Activated CD4-positive, alpha-beta T cell treated with anti-CD3 and anti-CD28 coated beads, Interleukin-2, amount 50 U/mL, for 24 hours (primary cell): ENCODE results near the gene FAM114A2.
"Not testable (repeated sequence)": the region's sequence is repeated elsewhere in the genome, so short reads cannot be mapped to it uniquely, and the experiment has no call there.

Experiments used
- DNase-seq, 2 donors: peaks; one replicate each; pipeline ENCODE4 v3.0.0-alpha.2; 2020; ENCODE audit warnings: low read depth in 1 of 2, low spot score in 1 of 2

The FAM114A2 gene

DNA sequence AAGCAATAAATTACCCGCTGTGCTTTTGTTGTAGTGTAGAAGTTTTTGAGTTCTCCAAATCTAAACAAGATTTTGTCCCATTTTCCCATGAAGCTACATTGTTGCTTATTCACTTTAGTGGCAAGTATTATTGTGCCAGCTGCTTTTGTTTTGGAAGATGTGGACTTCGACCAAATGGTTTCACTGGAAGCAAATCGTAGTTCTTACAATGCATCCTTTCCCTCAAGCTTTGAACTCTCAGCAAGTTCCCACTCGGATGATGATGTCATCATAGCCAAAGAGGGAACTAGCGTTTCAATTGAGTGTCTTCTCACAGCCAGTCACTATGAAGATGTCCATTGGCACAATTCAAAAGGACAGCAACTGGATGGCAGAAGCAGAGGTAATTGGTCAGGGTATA lies 10.9 kb upstream of the FAM114A2 start:
- no peak for DNase-seq

DNA sequence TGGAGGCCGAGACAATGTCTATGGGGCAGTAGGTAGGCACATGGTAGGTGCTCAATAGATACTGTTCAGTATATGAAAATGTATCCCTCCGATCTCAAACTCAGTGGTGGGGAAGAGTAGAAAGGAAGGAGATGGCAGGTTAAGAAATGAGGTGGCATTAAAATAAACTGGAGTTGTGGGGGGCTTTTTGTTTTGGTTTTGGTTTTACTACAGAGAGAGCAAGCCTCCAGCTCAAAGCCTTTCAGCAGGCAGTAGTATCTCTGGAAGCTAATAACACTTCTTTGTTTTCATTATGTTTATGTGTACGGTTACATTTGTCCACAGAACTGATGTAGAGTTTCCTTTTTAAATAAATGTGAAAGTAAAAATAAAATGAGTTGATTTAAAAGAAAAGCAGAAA lies 8.6 kb upstream of the FAM114A2 start:
- DNase-seq, result no peak

DNA sequence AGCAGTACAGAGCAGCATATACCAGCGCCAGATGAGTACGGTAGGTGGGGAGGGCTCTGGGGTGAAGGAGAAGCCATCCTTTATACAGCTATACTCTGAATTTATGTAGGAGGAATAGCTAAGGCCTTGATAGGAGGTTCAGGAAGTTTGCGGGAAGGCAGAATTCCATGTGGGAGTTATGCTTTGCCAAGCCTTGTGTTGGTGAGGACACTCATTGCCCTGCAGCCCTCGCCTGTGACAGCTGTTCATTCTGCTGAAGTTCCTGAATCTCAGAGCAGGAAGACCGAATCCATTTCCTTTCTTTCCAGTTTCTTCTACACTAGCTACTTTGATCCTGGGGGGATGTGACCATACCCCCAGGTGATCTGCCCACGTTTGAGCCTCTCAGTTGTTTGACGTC lies 7.8 kb upstream of the FAM114A2 start:
- DNase-seq, result no peak

DNA sequence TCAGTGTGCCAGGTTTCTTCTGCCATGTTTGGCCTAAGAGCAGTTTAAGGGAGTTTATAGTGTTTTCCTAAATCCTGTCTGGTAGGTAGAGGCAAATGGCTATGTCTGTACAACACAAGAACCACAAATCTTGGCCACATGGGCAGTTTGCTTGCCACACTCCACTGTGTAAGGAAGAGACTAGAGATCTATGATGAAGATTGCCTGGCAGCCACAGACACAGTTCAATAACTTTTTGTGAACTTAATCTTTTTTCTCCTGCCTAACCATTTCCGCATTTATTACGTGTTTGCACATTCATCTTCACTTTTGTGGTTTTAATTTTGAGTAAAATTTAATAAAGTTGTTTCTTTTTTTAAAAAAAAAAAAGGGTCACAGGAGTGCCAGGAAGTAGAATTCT lies 5.9 kb upstream of the FAM114A2 start:
- DNase-seq, result no peak

DNA sequence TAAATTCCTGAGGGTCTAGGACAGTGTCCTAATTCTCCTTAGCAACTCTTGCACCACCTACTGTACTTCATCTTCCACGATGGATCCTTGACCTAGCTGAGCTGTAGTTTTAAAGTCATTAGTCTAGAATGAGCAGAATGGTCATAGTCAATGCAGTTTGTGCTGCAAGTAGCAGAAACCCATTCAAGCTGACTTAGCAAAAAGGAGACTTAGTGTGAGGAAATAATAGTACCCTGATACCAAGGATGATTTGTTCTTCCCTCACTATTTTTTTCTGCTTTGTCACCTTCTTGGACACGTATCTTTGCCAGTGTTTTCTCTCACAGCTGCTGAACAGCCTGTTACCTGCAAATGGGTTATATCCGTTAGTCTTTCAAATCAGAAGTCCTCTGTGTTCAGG lies 5.4 kb upstream of the FAM114A2 start:
- no peak for DNase-seq

DNA sequence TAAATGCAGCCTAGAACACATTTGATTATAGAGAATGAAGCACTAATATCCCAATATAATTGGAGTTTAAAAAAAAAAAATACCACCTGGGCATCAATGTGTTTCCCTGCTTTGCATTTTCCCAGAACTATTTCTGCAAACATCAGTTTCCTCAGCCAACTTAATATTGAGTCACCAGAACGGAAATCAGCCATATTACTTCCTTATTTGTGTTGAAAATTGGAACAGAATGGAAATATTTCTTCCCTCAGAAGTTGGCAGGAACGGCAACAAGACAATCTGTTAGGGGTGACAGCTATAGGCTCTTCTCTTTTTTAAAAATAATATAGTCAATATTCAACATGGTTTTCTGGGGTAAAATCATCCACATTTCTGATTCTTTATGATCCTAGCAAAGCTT lies 4.1 kb upstream of the FAM114A2 start:
- no peak for DNase-seq

DNA sequence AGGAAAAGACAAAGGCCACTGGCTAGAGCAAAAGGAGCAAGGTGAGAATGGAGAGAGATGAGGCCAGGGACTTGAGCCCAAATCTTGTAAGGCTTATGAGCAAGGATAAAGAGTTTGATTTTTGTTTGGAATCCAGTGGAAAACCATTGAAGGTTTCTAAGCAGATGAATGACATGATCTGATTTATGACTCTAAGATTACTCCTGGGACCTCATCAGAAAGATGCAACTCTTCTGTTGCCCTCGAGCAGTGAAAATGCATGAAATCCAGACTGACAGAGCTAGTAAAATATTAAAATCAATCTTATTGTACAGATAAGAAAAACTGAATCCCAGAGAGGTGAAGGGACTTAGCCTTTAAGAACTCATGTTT lies 734 bp upstream of the FAM114A2 start:
- DNase-seq, result no peak

DNA sequence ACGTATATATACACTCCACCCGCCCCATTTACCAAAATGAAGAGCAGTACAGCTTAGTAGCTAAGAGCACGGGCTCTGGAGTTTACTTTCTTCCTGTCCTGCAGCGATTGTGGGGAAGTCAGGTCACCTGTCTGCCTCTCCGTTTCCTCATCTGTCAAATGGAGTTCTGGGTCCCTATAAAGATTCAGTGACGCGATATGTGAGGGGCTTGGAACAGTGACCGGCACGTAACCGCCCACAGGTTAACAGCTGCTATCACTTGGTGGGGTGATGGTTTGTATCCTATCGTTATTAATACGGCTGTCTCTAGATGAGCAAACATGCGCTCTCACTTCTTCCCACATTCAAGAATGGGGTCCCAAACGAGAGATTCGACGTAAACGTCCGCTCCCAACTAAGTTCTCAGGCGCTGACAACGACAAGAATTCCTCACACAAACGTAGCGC lies 426 bp downstream of the FAM114A2 start:
- no peak for DNase-seq

DNA sequence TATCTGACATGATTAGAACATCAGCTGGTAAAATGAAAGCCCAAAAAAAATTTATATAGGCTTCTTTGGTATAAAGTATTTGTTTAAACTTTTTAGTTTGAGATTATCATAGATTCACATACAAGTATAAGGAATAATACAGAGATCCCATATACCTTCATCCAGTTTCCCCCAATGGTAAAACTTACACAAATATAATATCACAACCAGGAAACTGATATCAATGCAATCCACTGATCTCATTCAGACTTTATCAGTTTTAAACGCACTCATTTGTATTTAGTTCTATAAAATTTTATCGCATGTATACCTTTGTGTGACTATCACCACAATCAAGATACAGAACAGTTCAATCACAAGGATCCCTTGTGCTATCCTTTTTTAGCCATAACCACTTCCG lies 3.8 kb downstream of the FAM114A2 start:
- no peak for DNase-seq

DNA sequence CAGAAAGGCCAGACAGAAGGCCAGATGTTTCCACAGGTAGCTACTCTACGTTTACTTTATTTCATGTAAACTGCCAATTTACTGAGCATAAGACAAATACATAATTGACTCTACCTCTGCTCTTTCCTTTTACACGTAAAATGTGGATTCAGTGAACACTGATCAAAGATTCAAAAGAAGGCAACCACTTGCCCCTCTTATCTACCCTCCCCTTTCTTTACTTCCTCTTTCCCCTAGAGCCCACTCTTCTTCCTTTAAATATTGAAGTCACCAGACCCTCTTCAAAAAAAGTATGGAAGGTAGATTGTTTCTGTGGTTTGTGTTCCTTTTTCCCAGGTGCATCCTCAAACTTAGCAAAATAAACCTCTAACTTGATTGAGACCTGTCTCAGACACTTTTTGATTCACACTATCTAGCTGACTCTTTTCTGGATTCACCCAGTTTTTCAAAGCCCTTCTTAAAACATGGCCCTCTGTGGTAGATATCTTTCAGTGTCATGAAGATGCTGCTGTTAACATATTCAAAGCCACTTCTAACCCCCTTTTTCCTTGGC lies 6.7 kb downstream of the FAM114A2 start:
- DNase-seq, result no peak

DNA sequence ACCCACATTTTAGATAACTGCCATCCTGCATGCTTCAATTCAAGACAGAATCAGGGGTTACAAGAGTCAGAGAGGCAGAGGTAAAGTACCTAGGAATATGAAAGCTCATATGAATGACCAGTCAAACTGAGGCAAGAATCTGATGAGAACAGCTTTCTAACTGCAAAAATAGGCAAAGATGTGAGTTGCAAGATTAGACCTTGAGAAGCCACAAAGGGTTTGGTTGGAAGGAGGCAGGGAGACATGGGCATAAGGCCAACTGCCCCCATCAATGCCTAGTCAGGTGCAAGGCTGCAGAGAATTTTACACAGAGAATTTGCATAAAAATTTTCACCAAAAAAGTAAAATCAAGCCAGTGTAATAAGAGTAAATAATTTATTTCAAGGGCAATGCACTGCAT lies 12.8 kb downstream of the FAM114A2 start:
- no peak for DNase-seq

DNA sequence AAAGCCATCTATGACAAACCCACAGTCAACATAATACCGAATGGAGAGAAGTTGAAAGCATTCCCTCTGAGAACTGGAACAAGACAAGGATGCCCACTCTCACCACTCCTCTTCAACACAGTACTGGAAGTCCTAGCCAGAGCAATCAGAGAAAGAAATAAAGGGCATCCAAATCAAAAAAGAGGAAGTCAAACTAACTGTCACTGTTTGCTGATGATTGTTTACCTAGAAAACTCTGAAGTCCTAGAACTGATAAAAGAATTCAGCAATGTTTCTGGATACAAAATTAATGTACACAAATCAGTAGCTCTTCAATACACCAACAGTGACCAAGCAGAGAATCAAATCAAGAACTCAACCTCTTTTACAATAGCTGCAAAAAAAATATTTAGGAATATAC lies 19.8 kb downstream of the FAM114A2 start:
- not testable (repeated sequence) for DNase-seq

DNA sequence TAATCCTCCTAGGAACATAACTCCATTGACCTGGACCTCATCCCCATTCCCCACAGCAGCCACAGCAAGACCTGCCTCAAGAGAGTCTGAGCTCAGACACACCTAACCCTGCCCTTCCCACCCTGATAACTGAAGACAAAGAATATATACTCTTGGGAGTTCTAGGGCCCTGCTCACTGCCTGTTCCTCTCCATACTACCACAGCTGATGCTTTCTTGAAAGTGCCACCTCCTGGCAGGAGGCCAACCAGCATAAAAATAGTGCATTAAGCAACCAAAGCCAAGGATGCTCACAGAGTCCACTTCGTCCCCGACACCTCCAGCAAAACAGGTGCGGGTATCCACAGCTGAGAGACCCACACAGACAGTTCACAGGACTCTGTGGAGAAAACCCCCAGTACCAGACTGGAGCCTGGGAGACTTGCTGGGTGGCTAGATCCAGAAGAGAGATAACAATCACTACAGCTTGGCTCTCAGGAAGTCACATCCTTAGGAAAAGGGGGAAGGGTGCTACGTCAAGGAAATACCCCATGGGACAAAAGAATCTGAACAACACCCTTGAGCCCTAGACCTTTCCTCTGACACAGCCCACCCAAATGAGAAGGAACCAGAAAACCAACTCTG lies 23.5 kb downstream of the FAM114A2 start:
- no peak for DNase-seq

DNA sequence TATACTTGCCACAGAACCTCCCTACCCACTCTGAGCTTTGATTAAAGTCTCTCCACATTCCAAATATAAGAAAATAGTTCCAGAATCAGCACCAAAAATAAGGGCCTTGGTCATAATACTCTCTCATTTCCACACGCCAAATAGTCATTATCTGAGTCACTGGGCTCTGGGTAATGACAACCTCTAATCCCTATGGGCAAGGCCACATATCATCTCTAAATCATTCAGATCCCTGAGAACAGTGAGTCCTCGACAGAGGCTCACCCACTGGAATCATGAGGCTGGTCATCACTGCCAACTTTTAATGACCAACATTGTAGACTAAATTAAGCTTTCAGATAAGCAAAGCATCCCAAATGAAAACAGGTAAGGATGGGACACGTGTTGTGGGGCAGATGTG lies 28.1 kb downstream of the FAM114A2 start:
- no peak for DNase-seq

DNA sequence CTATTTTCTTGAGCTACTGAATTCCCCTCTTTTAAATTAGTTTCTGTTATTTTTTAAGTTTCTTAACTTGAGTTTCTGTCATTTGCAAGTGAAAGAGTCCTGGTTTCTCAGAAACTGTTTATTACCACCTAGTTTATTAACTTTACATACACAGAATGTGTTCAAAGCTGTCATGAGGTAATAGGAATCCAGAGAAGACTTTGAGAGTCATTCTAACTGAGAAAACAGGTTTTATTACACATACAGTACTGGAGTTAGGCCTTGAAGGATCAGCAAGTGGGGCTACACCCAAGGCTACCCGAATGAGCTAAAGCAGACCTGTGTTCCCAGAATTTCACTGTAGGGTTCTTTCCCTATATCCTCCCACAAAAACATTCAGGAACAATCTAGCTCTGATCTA lies 33.1 kb downstream of the FAM114A2 start:
- no peak for DNase-seq

DNA sequence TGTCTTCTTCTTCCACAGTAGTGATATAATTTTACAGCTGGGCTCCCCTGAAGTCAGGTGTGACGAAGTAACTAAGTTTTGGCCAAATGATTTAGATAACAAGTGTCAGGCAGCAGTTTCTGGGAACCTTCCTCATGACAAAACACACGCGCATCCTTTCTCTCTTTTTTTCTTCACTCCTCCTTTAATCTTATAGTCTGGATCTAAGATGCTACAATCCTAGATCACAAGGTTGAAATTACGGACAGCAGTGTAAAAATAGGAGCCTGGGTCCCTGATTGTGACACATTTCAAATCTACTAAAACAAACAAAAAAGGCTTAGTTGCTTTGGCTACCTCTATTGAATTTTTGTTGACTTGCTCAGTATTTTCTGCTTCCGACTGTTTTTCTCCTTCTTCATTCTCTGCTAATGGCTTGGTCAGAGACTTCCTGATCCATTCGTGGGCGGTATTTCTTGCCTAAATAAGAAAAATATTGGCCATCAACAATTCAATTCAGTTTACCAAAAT lies 36.1 kb downstream of the FAM114A2 start:
- DNase-seq, result no peak

DNA sequence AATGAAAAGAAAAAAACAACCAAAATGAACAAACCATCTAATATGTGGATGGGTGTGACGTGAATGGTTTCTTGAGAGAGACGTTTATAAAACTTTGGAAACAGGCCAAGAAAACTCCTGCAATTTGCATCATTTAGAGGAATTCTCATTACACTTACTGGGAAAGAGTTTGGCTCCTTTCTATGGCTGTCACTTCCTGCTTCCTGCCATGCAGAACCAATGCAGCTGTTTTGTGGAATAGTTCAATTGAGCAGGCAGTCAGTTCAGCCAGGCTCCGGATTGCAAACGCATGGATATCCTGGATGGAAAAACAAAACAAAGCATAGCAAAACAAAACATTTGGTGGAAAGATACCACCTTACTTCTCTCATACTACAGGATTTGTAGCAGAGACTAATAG lies 36.6 kb downstream of the FAM114A2 start:
- DNase-seq, result no peak

DNA sequence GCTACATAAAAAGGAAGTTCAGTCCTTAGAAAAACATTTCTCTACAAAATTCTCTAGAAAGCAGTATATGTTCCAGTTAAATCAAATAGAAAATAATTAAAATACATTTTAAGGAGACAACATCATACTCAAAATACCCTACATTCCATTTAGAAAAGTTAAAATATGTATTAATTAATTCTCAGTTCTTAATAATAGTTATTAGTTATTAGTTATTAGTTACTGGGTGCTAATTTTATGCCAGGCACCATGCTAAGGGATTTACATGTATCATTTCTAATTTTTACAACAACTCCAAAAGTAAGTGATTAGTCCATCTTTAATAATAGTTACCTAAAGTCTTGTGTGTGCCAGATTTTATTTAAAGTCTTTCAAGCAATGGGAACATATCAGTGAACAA lies 38.0 kb downstream of the FAM114A2 start:
- DNase-seq, result no peak

DNA sequence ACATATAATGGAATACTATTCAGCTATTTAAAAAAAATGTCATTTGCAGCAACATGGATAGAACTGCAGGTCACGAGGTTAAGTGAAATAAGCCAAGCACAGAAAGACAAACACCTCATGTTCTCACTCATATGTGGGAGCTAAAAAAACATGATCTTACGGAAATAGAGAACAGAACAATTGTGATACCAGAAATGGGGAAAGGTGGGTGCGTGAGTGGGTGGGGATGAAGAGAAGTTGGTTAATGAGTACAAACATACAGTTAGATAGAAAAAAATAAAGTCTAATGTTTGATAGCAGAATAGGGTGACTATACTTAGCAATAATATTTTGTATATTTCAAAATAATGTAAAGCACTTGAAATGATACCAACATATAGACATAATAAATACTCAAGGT lies 38.7 kb downstream of the FAM114A2 start:
- DNase-seq, result no peak

DNA sequence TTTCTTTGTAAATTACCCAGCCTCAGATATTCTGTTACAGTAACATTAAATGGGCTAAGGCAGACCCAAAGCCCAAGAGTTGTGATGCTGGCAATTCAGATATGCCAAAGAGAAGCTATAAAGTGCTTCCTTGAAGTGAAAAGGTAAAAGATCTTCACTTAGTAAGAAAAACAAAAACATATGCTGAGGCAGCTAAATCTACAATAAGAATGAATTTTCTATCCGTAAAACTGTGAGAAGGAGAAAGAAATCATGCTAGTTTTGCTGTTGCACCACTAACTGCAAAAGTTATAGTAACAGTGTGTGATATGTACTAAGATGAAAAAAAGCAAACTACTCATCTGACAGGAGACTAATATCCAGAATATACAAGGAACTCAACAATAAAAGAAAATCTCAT lies 39.9 kb downstream of the FAM114A2 start:
- no peak for DNase-seq

DNA sequence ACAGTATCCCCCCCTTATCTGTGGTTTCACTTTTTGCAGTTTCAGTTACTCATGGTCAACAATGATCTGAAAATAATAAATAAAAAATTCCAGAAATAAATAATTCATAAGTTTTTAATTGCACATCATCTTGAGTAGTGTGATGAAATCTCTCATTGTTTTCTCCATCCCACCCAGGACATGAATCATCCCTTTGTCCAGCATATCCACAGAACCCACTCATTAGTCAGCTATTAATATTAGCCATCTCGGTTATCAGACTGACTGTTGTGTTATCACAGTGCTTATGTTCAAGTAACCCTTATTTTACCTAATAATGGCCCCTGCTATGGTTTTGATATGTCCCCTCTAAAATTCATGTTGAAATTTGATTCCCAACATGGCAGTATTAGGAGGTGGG lies 40.7 kb downstream of the FAM114A2 start:
- DNase-seq, result no peak

DNA sequence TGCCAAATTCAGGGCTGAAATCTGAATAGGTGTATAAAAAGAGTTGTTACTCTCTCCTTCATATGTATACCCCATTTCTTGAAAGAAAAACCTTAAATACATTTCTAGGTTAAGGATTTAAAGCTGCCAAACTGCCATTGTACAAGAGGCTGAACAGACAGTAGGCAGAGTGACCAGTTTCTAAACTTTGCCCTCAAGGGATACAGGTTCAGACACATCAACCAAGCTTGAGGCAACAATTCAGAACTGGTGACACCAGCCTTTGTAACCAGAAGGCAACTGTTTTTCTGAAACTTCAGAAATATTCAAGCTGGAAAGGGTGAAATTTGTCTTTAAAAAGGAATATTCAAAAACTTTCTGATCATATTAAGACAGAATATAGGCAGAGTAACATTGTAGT lies 47.5 kb downstream of the FAM114A2 start:
- DNase-seq, result no peak

DNA sequence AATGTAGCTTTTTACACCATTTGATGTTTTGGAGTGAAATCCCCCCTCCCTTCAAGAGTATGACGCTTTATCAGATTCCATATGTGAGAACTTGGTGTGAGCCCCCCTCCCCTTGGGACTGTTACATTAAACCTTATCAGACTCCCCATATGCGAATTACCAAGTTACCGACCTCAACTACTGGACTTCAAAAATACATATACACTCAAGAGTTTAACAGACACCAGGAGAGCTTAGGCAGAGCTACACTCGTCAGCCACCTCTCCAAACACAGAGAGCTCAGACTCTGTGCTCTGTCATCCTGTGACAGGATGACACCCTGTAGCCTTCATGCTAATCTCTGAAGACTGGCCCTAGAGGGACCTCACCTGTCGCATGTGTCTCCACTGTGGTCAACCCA lies 50.2 kb downstream of the FAM114A2 start:
- DNase-seq, result no peak
